ENCODE data around the gene RNF157.
"Not testable (repeated sequence)": the region's sequence is repeated elsewhere in the genome, so short reads cannot be mapped to it uniquely, and the experiment has no call there.

RNF157 gene

DNA sequence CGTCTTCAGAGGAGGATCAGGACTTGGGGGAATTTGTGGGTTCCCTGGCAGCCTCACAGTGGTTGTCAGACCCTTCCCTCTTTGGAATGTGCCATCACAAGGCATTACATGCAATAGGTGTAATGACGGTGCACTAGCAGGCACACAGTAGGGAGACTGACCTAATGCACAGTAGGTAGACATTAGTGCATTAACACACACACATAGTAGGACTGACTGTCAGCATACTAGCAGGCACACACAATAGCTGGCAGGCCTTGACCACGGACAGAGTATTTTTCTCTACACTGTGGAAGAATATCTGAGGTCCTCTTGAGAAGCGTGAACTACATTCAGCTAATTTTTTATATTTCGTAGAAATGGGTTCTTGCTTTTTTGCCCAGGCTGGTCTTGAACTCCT is 14.0 kb upstream of the RNF157 start:
- DNase-seq (ENCODE audit: low spot score) = no peak

DNA sequence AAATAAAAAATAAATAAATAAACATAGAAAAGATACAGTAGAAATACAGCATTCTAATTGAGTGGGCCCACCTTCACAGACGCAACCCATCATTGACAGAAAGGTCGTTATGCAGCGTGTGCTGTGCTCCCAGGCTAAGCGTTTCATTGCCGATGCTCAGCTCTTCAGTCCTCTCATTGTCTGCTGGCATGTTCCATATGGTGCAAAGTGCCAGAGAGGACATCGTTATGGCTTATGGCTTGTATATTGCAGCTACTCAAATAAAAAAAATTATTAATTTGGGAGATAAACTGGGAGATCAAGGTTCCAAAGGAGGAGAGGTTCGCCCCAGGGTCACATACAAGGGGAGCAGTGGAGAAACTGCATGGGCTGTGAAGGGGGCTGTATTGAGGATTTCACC is 13.5 kb upstream of the RNF157 start:
- no peak for DNase-seq (ENCODE audit: low spot score)

DNA sequence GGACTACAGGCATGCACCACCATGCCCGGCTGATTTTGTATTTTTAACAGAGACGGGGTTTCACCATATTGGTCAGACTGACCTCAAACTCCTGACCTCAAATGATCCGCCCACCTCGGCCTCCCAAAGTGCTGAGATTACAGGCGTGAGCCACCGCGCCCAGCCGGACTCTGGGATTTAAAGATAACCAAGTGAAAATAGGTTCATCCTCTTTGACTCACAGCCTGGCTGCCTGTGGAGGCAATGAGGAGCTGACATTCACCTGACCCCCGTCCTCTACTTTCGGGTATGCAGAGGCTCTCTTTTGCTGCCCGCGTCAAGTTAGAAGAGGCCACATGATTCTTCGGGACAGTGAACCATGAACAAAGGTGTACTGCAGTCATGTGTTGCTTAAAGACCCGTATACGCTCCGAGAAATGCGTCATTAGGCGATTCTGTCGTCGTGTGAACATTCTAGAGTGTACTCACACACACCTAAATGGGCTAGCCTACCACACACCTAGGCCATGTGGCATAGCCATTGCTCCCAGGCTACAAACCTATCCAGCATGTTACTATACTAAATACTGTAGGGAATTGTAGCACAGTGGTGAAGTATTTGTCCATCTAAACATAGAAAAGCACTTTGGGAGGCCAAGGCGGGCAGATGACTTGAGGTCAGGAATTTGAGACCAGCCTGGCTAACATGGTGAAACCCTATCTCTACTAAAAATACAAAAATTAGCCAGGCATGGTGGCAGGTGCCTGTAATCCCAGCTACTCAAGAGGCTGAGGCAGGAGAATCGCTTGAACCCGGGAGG is 12.9 kb upstream of the RNF157 start:
- DNase-seq (ENCODE audit: low spot score) = not testable (repeated sequence)

DNA sequence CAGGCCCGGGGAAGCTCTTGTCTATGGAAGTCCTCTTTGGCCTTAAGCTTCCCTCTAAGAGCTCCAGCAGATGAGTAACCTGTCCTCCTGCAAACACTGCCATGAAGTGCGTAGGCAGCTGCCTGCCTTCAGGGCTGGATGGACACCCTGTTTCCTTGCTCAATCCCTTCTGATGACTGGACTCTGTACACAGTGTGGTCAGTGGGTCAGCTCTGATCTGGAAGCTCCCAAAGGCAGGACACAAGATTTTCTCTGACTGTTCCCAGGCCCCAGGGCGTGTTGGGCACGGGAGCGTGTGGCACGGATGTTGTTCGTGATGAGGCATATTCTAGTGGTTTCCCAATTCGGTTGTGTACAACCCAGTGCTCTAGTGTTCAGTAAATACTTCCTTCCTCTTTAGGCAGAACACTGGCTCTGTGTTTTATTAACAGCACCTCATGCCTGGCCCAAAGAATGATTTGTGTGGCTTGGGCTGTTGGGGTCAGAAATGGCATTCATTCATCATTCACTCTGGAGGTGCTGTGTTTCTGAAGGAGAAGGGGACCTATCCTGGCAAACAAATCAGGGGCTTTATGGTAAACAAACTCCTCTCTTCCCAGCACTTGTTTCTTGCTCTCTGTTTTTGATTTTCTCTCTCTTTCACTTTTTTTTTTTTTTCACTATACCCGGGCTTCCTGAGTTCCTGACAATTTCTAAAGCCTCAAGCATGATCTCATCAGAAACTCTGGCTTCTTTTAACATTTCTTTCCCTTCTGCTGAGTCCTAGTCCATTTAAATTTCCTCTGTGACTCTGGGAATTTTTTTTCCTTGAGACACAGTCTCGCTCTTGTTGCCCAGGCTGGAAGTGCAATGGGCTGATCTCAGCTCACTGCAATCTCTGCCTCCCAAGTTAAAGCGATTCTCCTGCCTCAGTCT is 12.0 kb upstream of the RNF157 start:
- peak; percentile 73 for DNase-seq (ENCODE audit: low spot score)

DNA sequence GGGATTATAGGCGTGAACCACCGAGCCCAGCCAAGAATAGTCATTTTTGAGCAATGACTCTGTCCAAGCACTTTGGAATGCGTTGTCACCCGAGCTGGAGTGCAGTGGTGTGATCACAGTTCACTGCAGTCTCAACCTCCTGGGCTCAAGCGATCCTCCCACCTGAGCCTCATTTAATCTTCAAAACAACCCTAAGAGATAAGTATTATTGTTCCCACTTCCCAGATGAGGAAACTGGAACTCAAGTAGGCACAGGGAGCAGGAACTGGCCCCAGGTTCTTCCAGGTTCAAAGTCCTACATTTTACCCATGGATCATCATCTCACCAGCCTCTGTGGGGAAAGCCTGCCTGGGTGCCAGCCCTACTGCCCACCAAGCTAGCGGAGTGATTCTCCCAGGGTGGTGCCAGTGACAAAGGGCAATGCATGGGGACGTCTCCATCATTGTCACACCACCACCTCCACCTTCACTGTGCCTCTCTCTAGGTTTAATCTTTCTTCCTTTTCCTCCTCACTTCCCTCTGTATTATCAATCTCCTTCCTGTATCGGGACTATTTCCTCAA is 11.3 kb upstream of the RNF157 start:
- no peak for DNase-seq (ENCODE audit: low spot score)

DNA sequence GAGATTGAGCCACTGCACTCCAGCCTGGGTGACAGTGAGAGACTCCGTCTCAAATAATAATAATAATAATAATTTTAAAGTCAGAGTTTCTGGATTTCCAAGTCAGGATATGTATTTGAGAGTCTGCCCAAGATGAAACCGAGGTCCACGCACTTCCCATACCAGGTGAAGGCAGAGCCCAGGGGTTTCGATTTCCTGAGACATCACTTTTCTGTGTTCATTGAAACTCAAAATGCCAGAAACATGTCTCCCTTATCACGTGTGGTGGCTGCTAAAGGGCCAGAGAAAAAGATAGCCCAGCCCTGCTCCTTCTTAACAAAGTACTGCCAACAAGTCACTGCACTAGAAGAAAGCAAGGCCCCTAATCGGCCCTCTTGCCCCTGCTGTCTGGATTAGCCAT is 9.8 kb upstream of the RNF157 start:
- DNase-seq (ENCODE audit: low spot score) = no peak

DNA sequence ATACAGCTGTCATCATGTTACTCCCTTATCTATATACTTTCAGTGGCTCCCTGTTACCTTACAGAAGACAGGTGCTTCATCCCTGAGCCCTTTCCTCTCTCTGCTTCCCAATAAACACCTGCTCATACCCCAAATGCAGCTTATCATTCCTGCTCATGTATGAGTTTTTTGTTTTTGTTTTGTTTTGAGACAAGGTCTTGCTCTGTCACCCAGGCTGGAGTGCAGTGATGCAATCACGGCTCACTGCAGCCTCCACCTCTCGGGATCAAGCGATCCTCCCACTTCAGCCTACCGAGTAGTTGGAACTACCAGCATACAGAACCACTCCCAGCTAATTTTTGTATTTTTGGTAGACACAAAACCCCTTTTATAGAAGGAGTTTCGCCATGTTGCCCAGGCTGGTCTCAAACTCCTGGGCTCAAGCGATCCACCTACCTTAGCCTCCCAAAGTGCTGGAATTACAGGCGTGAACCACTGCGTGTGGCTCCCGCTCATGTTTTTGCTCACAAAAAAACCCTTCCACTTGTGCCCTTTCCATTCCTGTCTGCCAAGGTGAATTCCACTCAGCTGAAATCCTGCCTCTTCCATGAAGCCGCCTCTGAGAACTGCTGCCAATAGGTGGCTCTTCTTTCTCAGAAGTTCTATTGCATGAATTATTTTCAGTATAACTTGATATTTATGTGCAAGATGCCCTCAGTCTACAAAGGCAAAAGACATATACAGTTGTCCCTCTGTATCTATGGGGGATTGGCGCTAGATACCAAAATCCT is 7.9 kb upstream of the RNF157 start:
- DNase-seq (ENCODE audit: low spot score) = no peak

DNA sequence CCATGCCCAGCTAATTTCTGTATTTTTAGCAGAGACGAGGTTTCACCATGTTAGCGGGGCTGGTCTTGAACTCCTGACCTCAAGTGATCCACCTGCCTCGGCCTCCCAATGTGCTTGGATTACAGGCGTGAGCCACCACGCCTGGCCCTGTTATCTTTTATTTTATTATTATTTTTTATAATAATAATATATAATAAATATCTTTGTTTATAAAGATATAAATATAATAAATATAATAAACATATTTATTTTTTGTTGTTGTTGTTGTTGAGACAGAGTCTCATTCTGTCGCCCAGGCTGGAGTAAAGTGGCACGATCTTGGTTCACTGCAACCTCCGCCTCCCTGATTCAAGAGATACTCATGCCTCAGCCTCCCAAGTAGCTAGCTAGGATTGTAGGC is 7.0 kb upstream of the RNF157 start:
- DNase-seq (ENCODE audit: low spot score) = no peak

DNA sequence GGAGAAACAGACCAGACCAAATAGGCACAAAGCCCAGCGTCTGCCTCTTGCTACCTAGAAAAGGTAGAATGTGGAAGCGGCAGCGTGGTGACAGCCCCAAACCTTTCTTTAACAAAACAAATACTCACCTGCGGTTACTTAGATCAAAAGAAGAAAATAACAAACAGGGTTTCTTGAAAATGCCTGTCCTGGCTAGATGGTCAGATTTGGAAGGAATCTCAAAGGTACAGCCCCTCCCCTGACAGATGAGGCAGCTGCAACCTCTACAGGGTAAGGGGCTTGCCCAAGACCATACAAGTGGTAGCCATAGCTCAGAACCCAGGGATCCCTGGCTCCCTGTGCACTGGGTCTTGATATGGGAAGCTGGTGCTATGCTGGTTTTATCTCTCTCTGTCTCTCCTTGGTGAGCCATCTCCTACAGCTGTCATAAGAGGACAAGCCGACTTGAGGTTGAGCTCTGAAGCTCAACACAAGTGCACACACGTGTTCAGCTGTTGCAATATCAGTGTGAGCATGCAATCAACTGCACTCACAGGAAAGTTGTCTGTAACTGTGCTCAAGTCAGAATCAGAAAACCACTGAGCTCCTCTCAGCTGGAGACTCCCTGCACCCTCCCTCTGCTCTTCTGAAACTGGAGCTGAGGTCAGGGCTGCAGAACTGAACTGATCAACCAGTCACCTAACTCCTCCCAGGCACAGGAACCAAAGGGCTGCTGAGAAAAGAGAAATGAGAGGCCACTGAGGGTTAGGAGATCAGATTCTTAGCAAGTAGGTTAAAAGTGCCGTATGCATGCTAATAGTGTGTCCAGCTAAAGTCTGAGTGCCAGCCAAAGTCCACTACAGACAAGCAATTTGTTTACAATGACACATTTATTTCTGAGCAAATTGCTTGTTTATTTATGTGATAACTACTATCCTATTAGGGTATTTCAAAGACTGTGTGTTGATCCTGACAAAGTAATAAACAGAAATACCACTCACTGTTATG is 6.1 kb upstream of the RNF157 start:
- DNase-seq (ENCODE audit: low spot score) = peak; percentile 96

DNA sequence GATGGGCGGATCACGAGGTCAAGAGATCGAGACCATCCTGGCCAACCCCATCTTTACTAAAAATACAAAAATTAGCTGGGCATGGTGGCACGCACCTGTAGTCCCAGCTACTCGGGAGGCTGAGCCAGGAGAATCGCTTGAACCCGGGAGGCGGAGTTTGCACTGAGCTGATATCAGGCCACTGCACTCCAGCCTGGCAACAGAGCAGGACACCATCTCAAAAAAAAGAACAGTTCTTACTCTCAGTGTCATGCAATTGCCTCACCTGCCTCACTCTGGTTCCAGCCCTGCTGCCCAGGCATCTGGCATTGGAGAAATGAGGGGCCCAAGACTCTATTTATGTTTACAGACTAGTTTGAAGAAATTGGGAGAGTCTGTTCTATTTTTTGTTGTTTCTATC is 4.4 kb upstream of the RNF157 start:
- DNase-seq (ENCODE audit: low spot score) = not testable (repeated sequence)

DNA sequence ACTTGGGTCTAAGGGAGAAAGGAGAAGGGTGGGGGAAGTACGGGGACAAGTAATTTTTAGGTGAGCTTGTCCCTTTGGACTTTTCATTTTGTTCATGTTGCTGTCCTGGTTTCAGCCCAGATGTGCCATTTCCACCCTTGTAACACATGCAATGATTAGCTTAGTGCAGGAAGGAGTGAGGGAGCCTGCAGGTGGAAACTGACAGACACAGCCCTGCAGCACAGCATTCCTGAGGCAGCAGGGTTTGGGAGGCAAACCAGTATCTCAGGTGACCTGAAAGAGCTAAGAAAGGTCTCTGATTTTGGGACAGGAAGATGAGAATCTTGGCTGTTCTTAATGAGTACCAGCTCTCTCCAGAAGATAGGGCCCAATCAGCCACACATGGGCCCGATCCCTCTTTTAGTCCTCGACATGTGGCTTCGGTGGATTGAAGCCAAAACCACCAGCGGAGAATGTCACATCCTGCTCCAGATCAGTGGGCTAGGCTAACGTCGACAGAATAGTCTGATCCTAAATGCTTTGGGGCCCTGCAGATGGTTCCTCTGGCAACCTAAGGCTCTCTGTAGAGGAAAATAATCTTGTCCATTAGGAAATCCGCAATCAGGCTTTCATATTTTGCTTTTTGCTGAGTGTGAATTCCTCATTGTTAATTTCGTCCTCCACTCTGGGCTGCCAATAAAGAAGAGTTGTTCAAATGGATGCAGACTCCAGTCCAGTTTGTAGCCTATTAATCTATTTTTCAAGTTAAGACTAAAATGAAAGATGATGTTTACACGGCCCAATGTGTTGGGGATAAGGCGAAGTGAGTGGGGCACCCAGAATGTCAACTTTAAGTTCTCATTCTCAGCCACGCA is 3.8 kb upstream of the RNF157 start:
- DNase-seq (ENCODE audit: low spot score) = no peak

DNA sequence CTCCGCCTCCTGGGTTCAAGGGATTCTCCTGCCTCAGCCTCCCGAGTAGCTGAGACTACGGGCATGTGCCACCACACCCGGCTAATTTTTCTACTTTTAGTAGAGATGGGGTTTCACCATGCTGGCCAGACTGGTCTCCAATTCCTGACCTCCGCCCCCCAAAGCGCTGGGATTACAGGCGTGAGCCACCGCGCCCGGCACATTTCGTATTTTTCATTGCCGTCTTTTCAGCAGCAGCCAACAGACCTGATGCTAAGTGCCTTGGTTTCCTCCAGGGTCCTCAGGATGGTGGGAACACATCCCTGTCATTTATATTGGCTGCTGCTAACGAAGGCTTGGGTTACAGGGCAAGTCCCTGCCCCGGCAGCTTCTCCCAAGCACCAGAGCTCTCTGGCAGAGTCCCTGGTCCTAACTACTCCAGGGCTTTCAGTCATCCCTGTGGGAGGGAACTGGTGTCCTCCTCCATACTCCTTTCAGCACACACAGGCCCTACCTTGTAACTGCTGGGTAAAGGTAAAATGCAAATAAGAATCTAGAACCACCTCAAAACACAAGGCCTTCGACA is 1.5 kb upstream of the RNF157 start:
- DNase-seq (ENCODE audit: low spot score) = no peak

DNA sequence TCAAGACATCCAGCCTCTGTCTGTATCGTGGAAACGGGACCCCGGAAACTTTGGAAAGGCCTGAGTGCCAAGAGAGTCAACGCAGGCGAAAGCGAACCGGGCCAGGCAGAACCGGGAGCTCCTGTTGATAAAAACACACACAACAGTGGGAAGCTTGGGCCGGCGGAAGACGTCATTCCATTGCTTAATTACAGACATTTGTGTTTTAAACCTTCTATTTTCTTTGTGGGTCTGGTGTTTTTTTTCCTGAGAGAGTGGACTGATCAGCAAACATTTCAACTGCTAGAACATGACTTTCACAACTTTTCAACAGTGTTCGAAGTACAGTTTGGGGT is 878 bp upstream of the RNF157 start:
- DNase-seq (ENCODE audit: low spot score) = no peak

DNA sequence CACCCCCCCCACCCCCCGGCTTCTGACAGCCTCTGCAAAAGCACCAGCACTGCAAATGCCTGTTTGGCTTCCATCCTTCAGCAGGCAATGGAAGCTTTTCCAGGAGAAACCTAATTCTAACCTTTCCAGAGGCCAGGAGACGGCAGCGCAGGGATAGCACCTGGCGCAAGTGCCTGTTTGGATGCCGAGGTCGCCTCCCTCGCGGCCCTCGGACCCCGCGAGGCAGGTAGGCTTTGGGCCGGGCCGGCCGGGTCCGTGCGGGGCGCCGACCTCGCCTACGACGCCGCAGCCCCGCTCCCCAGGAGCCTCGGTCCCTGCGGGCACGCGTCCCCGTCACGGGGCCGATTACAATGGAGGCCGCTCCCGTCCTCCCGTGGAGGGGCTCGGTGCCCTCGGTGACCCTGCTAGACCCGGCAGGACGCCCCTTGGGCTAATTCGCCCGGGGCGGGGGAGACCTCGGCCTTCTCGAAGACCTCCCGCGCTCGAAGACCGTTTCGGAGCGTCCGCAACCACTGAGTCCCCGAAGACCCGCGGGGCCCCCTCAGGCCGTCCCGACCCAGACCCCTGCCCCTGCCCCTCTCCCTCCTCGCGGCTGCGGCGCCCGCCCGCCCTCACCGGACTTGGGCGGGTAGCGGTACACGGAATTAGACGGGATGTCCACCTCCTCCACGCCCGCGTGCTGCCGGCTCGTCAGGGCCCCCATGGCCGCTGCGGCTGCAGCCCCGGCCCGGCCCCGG is 587 bp downstream of the RNF157 start:
- no peak for DNase-seq (ENCODE audit: low spot score)

DNA sequence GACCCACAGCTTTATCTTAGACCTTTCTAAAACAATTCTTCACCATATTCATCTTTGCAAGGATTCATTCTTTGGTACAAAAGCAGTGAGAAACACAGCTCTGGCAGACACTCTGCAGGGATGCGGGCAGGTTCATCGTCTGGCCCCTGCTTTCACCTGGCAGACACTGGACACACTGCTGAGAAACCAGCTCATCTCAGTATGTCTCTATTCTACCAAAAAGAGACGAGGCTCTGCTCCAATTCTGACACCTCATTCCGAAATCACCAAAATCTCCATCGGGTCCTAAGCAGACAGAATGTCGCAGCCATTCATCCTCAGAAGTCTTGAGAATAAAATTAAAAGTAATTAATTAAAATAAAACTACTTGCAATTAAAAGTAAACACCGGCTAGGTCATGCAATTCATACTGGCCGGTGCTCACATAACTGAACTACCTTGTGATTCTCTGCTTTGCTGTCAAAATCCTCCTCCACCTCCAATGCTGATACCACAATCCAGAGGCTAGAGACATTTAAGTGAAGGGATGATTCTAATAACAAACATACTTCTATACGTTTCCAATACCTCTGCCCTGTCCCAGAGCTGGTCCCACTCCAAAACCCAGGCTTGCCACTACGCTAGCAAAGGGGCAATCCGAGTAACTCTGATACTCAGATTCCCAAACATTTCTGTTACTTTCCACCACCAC is 1.3 kb downstream of the RNF157 start:
- no peak for DNase-seq (ENCODE audit: low spot score)

DNA sequence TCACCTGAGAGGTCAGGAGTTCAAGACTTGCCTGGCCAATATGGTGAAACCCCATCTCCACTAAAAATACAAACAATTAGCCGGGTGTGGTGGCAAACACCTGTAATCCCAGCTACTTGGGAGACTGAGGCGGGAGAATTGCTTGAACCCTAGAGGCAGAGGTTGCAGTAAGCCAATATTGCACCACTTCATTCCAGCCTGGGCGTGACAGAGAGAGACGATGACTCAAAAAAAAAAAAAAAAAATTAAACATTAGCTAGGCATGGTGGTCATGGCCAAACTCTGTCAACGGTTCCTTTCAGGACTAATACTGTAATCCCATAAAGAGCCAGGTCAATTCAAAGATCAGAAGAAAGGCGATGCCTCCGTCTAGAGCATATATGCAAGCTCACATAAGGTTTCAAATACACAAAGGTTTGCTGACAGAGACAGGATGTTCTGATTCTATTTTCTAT is 2.4 kb downstream of the RNF157 start:
- DNase-seq (ENCODE audit: low spot score) = no peak

DNA sequence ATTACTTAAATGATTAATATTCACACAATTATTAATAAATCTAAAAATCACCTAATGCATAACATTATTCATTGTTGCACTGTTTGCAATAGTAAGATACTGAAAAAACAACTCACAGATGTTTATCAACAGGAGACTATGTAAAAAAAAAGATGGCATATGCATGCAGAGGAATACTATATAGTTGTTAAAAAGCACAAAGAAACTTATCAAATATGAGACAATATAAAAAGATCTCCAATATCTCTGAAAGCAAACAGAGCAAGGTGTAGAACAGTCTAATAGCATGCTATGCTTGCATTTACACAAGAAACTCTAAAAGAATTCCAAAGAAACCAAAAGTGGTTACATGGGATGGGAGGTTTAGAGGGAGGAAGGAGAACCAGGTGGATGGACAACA is 3.7 kb downstream of the RNF157 start:
- DNase-seq (ENCODE audit: low spot score) = no peak

DNA sequence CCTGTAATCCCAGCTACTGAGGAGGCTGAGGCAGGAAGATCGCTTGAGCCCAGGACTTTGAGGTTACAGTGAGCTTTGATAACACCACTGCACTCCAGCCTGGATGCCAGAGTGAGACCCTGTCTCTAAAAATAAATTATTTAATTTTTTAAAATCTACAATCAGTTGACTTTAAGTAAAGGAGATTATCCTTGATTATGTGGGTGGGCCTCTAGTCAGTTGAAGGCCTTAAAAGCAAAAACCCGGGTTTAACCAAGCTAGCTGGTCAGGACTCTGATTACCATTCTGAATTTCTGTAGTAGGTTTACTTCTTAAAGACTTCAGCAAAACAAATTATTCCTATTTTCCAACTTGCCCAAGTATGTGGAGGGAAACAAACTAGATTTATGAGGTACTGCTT is 4.4 kb downstream of the RNF157 start:
- DNase-seq (ENCODE audit: low spot score) = no peak

DNA sequence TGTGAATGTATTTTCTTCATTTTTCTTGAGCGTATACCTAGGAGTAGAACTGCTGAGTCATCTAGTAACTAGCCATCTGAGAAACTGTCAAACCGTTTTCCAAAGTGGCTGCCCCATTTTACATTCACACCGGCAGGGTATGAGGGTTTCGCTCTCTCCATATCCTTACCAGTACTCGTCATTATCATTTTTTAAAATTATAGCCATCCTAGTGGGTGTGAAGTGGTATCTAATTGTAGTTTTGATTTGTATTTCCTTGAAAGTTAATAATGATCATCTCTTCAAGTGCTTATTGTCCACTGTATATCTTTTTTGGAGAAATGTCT is 6.0 kb downstream of the RNF157 start:
- DNase-seq (ENCODE audit: low spot score) = peak; percentile 78
